Sciatic nerve (tissue), 2 donors: ENCODE data around the gene MTPN. TPM values are rescaled to one million over a fixed set of nuclear protein-coding genes. Genes with fewer than 3 reads are reported as not detected.

ENCODE experiments used
- ATAC-seq: fragments of 200-7000 bp; cut with Tn5 transposase; one replicate; pipeline ENCODE4 v1.9.1; 2020; ENCODE audit warnings: mild to moderate bottlenecking, moderate library complexity
- DNase-seq: peaks from one replicate; pipeline ENCODE4 v3.0.0-alpha.2; 2020; ENCODE audit warnings: low spot score
- intact Hi-C: fragments of 100-400 bp; cut with DNase I; formaldehyde crosslinking; loops from one replicate; pipeline ENCODE4 v1.14.2; 2022
- total RNA-seq: library from RNA; stranded (reverse); fragmentation: NEBNext Ultra II Directional; extraction: Animal tissue kit (Norgen Biotek cat#: 25700); gene quantifications from one replicate; pipeline ENCODE4 v1.2.1, GENCODE V29; 2021
- donor health status: DM: no; HTN: no; CAD: no.
- donor health status: DM: no; HTN: no; CAD: no.

Gene MTPN
- total RNA-seq, 1 donor from 2014 or later = 114 TPM

- intact Hi-C loops = no loop called here
- ATAC-seq = no peak
- no peak for DNase-seq
Measured at GRCh38 chr7:135905355-135905754, 71.8 kb downstream of the MTPN start.

GRCh38 chr7:135904282-135904681 lies 72.9 kb downstream of the MTPN start:
- DNase-seq (no peak), ATAC-seq (no peak)
- intact Hi-C loops = no loop called here

- DNase-seq (no peak), ATAC-seq (no peak)
- intact Hi-C loops = no loop called here
Measured at GRCh38 chr7:135901585-135902540, 75.3 kb downstream of the MTPN start.

DNA sequence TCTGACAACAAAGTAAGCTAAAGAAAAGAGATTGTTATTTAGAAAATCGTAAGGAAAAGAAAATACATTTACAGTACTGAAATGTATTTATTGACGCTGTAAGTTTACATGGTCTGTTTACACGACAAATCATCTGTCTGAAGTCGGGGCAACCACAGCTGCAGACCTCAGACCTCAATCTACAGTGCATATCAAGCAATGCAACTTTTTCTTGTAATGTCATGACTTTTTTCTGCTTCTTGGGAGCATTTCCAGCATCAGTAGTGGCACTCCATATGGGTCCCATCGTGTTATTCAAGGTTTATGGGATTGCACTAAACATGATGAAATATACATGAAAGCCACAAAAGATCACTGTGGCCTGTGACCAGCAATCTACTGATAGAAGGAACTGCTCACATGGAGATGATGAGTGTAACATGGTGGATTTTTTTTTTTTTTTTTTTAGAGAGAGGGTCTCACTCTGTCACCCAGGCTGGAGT lies 77.1 kb downstream of the MTPN start:
- ATAC-seq = no peak
- intact Hi-C loops = no loop called here
- no peak for DNase-seq

- ATAC-seq (no peak), DNase-seq (no peak)
- intact Hi-C loops = no loop called here
Measured at GRCh38 chr7:135899458-135900064, 77.6 kb downstream of the MTPN start.

GRCh38 chr7:135898226-135898625 lies 78.9 kb downstream of the MTPN start:
- DNase-seq = no peak
- intact Hi-C loops = no loop called here
- ATAC-seq = no peak

DNA sequence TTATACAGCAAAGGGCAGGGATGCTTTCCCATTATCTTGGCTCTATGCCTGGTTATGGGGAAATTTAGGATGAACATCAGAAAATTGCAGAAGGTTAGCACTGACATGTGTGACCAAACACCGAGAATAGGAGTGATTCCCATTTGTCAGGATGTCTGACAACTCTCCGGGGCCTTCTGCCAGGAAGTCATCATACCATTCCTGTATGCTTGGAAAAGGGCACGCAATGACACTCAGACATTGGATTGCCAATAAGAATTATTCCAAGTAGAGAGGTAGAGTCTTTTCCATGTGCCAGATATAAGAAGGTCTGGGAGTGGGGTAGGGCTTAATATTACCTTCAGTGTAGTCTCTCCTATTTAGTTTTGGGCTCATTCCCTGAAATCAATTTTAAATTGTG lies 82.3 kb downstream of the MTPN start:
- intact Hi-C loops = no loop called here
- no peak for DNase-seq
- no peak for ATAC-seq

DNA sequence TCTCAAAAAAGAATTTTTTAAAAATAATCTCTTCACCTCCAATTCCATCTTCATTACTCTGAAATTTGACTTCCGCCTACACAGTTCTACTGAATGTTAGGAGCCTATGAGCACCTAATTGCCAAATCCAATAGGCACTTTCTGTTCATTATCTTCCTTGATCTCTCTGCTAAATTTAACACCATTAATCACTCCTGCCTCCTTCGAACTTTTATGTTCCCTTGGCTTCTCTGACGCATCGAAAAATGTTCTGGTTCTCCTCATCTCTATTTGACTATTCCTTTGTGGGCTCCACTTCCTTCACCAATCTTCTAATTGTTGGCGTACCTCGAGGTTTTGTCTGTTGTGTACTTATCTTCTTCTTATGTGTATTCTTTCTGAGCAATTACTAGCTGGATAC lies 87.3 kb downstream of the MTPN start:
- intact Hi-C loops = no loop called here
- no peak for DNase-seq
- no peak for ATAC-seq

DNA sequence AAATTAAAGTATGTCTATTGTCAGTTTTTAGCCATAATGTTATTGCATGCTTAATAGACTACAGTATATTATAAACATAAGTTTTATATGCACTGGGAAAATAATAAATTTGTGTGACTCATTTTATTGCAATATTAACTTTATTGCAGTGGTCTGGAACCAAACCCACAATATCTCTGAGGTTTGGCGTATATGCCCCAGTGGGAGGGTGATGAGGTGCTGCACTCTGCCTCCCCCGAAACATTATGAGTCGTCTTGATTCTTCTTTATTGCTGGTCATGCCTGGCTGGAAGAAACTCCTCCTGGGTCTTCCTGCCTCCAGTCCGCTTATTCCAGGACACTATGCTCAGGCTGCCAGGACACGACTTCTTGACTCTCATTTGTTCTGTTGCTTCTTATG lies 88.4 kb downstream of the MTPN start:
- DNase-seq = no peak
- no peak for ATAC-seq
- intact Hi-C loops = no loop called here

DNA sequence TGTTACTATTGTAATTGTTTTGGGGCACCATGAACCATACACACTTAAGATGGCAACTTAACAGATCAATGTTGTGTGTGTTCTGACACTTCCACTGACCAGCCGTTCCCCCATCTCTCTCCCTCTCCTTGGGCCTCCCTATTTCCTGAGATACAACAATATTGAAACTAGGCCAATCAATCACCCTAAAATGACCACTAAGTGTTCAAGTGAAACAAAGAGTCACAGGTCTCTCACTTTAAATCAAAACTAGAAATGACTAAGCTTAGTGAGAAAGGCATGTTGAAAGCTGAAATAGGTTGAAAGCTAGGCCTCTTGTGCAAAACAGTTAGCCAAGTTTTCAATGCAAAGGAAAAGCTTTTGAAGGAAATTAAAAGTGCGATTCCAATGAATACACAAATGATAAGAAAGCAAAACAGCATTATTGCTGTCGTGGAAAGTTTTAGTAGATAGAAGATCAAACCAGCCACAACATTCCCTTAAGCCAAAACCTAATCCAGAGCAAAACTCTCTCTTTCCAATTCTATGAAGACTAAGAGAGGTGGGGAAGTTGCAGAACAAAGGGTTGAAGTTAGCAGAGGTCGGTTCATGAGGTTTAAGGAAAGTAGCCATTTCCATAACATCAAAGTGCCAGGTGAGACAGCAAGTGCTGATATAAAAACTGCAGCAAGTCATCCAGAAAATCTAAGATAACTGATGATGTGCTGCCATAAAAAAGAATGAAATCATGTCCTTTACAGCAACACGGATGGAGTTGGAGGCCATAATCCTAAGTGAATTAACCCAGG lies 90.6 kb downstream of the MTPN start:
- ATAC-seq = no peak
- intact Hi-C loops = no loop called here
- DNase-seq = no peak

- intact Hi-C loops = no loop called here
- DNase-seq (no peak), ATAC-seq (no peak)
Measured at GRCh38 chr7:135884495-135885232, 92.5 kb downstream of the MTPN start.

DNA sequence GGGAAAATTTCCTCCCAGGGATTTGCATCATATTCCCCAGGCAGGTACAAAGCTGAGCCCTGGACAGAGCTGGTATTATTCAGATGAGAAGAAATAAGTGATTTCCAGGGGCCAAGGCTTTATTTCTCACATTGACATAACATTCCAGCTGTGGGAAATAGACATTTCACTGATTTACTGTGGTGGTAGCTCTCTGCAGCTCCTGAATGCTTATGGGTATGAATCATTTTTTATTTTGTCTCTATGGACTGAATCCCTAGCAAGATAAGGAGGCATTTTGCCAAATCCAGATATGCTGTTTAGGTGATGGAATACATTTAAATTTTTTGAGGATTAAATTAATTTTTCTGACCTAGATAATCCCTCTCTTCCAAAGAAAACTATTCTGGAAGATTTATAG lies 97.9 kb downstream of the MTPN start:
- no peak for ATAC-seq
- intact Hi-C loops = no loop called here
- DNase-seq = no peak

DNA sequence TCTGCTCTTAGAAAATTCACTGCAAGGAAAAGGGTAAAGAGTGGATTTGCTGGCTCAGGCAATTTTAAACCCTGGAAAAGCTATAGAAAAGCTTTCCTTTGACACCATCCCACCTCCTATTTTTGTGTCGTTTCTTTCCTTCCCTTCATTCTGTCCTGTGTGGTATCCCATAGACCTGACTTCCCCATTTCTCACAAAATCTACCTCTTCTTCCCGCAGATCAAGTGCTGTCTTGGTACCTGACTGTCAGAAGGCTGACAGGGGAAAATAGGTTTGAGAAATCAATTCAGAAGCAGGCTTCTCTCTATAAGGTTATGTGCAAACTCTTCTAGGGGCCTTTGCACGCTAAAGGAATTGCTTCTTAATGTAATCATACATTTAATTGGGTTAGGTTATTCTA lies 98.9 kb downstream of the MTPN start:
- intact Hi-C loops = no loop called here
- DNase-seq (no peak), ATAC-seq (no peak)

DNA sequence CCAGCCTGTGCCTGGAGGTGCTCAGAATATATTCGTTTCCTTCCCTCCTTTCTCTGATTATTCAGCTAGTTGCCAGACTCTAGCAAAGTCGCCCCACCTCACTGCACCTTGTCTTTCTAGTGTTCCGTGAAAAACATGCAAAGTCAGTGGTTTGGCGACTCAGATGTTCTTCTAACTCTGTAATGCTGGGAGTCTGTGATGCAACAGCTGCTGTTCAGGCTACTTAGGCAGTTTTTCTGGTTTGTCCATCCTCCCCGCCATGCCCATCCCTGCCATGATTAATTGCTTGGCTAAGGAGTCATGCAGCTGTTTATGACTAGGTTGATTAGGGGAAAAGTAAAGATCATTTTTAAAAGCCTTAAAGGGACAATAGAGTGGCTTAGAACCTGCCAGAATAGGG lies 99.4 kb downstream of the MTPN start:
- DNase-seq (no peak), ATAC-seq (no peak)
- intact Hi-C loops = no loop called here

Other genes starting within 250 kb of the MTPN start
- 0.27 TPM for gene SLC13A4, start 249.2 kb downstream of the MTPN start, total RNA-seq
- gene FAM180A, start 228.5 kb downstream of the MTPN start, total RNA-seq = 8.0 TPM